SK-N-SH treated with all-trans-retinoic acid at 6 μM for 48 hours (cell line): Measurements from ENCODE around the gene PLPP2.

Source experiments
- ATAC-seq: fragments of 200-7000 bp; cut with Tn5 transposase; 3 replicates; pipeline ENCODE4 v1.9.1; 2020; ENCODE audit warnings: mild to moderate bottlenecking, moderate library complexity
- ARNTL ChIP-seq: fragments of 450-650 bp; formaldehyde crosslinking; IDR thresholded peaks from 2 replicates; pipeline ENCODE4 v1.5.0; 2020; ENCODE audit warnings: low read depth, mild to moderate bottlenecking, moderate library complexity, borderline replicate concordance
- BACH2 ChIP-seq: fragments of 250-450 bp; sonication (Bioruptor Pico); IDR thresholded peaks from 2 replicates; pipeline ENCODE4 v1.9.0; 2021; ENCODE audit warnings: mild to moderate bottlenecking, borderline replicate concordance
- CREB5 ChIP-seq: fragments of 250-450 bp; sonication (Bioruptor Pico); IDR thresholded peaks from 2 replicates; pipeline ENCODE4 v1.5.1; 2020; ENCODE audit warnings: low read depth, mild to moderate bottlenecking, moderate library complexity
- CSDC2 ChIP-seq: fragments of 250-450 bp; sonication (Bioruptor Pico); IDR thresholded peaks from 2 replicates; pipeline ENCODE4 v1.5.0; 2020; ENCODE audit warnings: mild to moderate bottlenecking, moderate library complexity
- ESRRG ChIP-seq: fragments of 250-450 bp; sonication (Bioruptor Pico); IDR thresholded peaks from 2 replicates; pipeline ENCODE4 v1.6.1; 2021; ENCODE audit warnings: mild to moderate bottlenecking
- GLIS3 ChIP-seq: fragments of 250-450 bp; sonication (Bioruptor Pico); IDR thresholded peaks from 2 replicates; pipeline ENCODE4 v1.5.0; 2020; ENCODE audit warnings: mild to moderate bottlenecking, moderate library complexity
- ISL1 ChIP-seq: fragments of 250-450 bp; sonication (Bioruptor Pico); IDR thresholded peaks from 2 replicates; pipeline ENCODE4 v2.1.2; 2022; ENCODE audit warnings: mild to moderate bottlenecking, moderate library complexity
- OSR1 ChIP-seq: fragments of 250-450 bp; sonication (Bioruptor Pico); IDR thresholded peaks from 2 replicates; pipeline ENCODE4 v1.8.0; 2022; ENCODE audit warnings: moderate library complexity, mild to moderate bottlenecking, inconsistent platforms
- PATZ1 ChIP-seq: fragments of 250-450 bp; sonication (Bioruptor Pico); IDR thresholded peaks from 2 replicates; pipeline ENCODE4 v1.8.0; 2020; ENCODE audit warnings: mild to moderate bottlenecking, moderate library complexity, borderline replicate concordance
- PPARA ChIP-seq: fragments of 250-450 bp; sonication (Bioruptor Pico); IDR thresholded peaks from 2 replicates; pipeline ENCODE4 v1.5.0; 2020; ENCODE audit warnings: mild to moderate bottlenecking, borderline replicate concordance
- RARB ChIP-seq: fragments of 250-450 bp; sonication (Bioruptor Pico); IDR thresholded peaks from 2 replicates; pipeline ENCODE4 v1.8.0; 2021; ENCODE audit warnings: mild to moderate bottlenecking, moderate library complexity
- TCF4 ChIP-seq: fragments of 250-450 bp; sonication (Bioruptor Pico); IDR thresholded peaks from 2 replicates; pipeline ENCODE4 v1.8.0; 2021; ENCODE audit warnings: mild to moderate bottlenecking, moderate library complexity, borderline replicate concordance
- TOX ChIP-seq: fragments of 250-450 bp; sonication (Bioruptor Pico); IDR thresholded peaks from 2 replicates; pipeline ENCODE4 v1.8.0; 2021; ENCODE audit warnings: mild to moderate bottlenecking, moderate library complexity, borderline replicate concordance
- ZC3H10 ChIP-seq: fragments of 250-450 bp; sonication (Bioruptor Pico); IDR thresholded peaks from 2 replicates; pipeline ENCODE4 v1.5.1; 2021; ENCODE audit warnings: mild to moderate bottlenecking, moderate library complexity
- ZFP3 ChIP-seq: fragments of 250-450 bp; sonication (Bioruptor Pico); IDR thresholded peaks from 2 replicates; pipeline ENCODE4 v1.5.0; 2020; ENCODE audit warnings: mild to moderate bottlenecking, moderate library complexity
- ZFP30 ChIP-seq: fragments of 450-650 bp; formaldehyde crosslinking; IDR thresholded peaks from 2 replicates; pipeline ENCODE4 v1.5.0; 2022; ENCODE audit warnings: mild to moderate bottlenecking, moderate library complexity
- ZNF565 ChIP-seq: fragments of 450-650 bp; formaldehyde crosslinking; conservative IDR thresholded peaks from 2 replicates; pipeline ENCODE4 v1.5.0; 2020; ENCODE audit warnings: low read depth, mild to moderate bottlenecking, moderate library complexity
- ZNF70 ChIP-seq: fragments of 450-650 bp; formaldehyde crosslinking; IDR thresholded peaks from 2 replicates; pipeline ENCODE4 v1.5.0; 2020; ENCODE audit warnings: mild to moderate bottlenecking, moderate library complexity
- ZNF8 ChIP-seq: fragments of 450-650 bp; formaldehyde crosslinking; IDR thresholded peaks from 2 replicates; pipeline ENCODE4 v1.5.0; 2020; ENCODE audit warnings: mild to moderate bottlenecking, moderate library complexity
- TF ChIP-seq, protein P1 (sequence below): fragments of 250-450 bp; sonication (Bioruptor Pico); IDR thresholded peaks from 2 replicates; pipeline ENCODE4 v1.8.0; 2021; ENCODE audit warnings: low read depth, mild to moderate bottlenecking, moderate library complexity, borderline replicate concordance
- TF ChIP-seq, protein P2 (sequence below): fragments of 250-450 bp; sonication (Bioruptor Pico); IDR thresholded peaks from 2 replicates; pipeline ENCODE4 v1.5.1; 2021; ENCODE audit warnings: mild to moderate bottlenecking, moderate library complexity
- TF ChIP-seq, protein P3 (sequence below): fragments of 250-450 bp; sonication (Bioruptor Pico); IDR thresholded peaks from 2 replicates; pipeline ENCODE4 v1.5.0; 2020; ENCODE audit warnings: mild to moderate bottlenecking, moderate library complexity

The PLPP2 gene

DNA sequence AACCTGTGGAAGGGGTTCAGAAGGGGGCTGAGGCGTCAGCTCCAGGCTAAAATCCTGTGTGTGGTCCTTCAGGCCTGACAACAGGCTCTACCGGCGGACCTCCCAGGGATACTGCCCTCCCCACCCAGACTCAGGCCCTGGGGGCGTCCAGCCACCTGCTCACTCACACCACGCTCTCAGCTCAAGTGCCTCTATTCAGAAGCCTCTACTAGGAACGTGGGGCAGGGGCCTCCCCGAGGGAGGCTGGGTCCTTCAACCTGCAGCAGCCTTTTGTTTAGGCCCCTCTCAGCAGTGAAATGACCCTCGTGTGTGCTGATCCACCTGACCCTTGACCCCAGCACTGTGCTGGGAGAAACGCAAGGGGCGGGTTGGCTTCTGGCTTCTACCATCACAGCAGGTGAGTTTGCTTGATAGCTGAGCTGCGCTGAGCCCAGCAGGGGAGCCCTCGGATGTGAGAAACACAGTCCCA lies 10.6 kb downstream of the PLPP2 start (continued):
- TF ChIP-seq, protein P1, sequence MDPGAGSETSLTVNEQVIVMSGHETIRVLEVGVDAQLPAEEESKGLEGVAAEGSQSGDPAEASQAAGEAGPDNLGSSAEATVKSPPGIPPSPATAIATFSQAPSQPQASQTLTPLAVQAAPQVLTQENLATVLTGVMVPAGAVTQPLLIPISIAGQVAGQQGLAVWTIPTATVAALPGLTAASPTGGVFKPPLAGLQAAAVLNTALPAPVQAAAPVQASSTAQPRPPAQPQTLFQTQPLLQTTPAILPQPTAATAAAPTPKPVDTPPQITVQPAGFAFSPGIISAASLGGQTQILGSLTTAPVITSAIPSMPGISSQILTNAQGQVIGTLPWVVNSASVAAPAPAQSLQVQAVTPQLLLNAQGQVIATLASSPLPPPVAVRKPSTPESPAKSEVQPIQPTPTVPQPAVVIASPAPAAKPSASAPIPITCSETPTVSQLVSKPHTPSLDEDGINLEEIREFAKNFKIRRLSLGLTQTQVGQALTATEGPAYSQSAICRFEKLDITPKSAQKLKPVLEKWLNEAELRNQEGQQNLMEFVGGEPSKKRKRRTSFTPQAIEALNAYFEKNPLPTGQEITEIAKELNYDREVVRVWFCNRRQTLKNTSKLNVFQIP (CRISPR knock-in tag): no peak
- TF ChIP-seq GLIS3 (CRISPR knock-in tag): no peak
- TF ChIP-seq ARNTL (CRISPR knock-in tag): no peak
- TF ChIP-seq, all 23 proteins: peak for 0

DNA sequence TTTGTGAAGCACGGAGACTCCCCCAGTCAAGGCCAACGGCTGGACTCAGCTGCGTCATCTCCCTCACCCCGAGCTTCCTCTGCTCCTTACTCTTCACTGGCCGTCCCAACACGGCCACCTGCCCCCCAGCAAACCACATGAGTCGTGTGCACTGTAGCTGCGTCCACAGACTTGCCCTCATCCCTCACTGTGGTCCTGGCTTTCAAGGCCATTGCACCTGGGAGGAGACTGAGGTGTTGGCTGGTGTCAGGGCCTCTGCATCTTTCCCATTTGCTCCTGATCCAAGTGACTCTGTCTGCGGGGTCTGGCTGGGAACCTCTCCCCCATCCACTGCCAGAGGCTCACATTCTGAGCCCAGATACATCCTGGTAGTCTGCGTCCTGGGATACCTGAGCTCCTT lies 11.5 kb downstream of the PLPP2 start:
- ATAC-seq: no peak
- TF ChIP-seq, protein P2, sequence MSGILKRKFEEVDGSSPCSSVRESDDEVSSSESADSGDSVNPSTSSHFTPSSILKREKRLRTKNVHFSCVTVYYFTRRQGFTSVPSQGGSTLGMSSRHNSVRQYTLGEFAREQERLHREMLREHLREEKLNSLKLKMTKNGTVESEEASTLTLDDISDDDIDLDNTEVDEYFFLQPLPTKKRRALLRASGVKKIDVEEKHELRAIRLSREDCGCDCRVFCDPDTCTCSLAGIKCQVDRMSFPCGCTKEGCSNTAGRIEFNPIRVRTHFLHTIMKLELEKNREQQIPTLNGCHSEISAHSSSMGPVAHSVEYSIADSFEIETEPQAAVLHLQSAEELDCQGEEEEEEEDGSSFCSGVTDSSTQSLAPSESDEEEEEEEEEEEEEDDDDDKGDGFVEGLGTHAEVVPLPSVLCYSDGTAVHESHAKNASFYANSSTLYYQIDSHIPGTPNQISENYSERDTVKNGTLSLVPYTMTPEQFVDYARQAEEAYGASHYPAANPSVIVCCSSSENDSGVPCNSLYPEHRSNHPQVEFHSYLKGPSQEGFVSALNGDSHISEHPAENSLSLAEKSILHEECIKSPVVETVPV: no peak
- no peak for TF ChIP-seq ZFP3 (CRISPR knock-in tag)
- no peak for TF ChIP-seq PATZ1 (CRISPR knock-in tag)
- no peak for TF ChIP-seq ZNF70 (CRISPR knock-in tag)
- no peak for TF ChIP-seq ZFP30
- no peak for TF ChIP-seq ESRRG (CRISPR knock-in tag)
- TF ChIP-seq CSDC2 (CRISPR knock-in tag): no peak
- no peak for TF ChIP-seq ZC3H10 (CRISPR knock-in tag)
- no peak for TF ChIP-seq BACH2 (CRISPR knock-in tag)
- TF ChIP-seq, protein P1 (CRISPR knock-in tag): no peak
- no peak for TF ChIP-seq ISL1 (CRISPR knock-in tag)
- TF ChIP-seq ZNF8 (CRISPR knock-in tag): no peak
- TF ChIP-seq PPARA (CRISPR knock-in tag): no peak
- no peak for TF ChIP-seq RARB (CRISPR knock-in tag)
- no peak for TF ChIP-seq ARNTL (CRISPR knock-in tag)
- no peak for TF ChIP-seq TCF4 (CRISPR knock-in tag)

DNA sequence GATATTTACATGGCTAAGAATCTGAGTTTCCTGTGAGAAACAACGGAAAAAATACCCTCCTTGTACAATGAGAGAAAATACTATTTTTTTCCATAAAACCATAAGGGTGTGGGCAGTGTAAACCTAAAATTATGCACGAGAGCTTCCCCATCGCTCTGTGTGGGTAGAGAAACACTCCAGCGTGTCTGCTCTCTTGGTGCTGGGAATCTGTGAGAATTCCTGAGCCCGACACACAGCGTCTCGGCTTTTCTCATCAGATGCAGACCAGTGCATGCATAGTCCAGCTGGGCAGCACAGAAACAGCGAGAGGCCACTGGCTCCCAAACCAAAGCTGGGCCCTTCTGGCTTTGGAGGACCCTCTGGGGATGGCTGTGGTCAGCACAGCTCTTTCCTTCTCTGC lies 12.0 kb downstream of the PLPP2 start:
- ATAC-seq: no peak
- TF ChIP-seq ZFP30: no peak
- TF ChIP-seq TCF4 (CRISPR knock-in tag): no peak
- TF ChIP-seq CSDC2 (CRISPR knock-in tag): no peak
- TF ChIP-seq ZFP3 (CRISPR knock-in tag): no peak
- no peak for TF ChIP-seq ISL1 (CRISPR knock-in tag)
- TF ChIP-seq CREB5: no peak
- no peak for TF ChIP-seq OSR1 (CRISPR knock-in tag)
- no peak for TF ChIP-seq ARNTL (CRISPR knock-in tag)
- TF ChIP-seq TOX (CRISPR knock-in tag): no peak
- TF ChIP-seq ZNF565 (CRISPR knock-in tag): no peak
- no peak for TF ChIP-seq PATZ1 (CRISPR knock-in tag)
- no peak for TF ChIP-seq PPARA (CRISPR knock-in tag)
- TF ChIP-seq, protein P3, sequence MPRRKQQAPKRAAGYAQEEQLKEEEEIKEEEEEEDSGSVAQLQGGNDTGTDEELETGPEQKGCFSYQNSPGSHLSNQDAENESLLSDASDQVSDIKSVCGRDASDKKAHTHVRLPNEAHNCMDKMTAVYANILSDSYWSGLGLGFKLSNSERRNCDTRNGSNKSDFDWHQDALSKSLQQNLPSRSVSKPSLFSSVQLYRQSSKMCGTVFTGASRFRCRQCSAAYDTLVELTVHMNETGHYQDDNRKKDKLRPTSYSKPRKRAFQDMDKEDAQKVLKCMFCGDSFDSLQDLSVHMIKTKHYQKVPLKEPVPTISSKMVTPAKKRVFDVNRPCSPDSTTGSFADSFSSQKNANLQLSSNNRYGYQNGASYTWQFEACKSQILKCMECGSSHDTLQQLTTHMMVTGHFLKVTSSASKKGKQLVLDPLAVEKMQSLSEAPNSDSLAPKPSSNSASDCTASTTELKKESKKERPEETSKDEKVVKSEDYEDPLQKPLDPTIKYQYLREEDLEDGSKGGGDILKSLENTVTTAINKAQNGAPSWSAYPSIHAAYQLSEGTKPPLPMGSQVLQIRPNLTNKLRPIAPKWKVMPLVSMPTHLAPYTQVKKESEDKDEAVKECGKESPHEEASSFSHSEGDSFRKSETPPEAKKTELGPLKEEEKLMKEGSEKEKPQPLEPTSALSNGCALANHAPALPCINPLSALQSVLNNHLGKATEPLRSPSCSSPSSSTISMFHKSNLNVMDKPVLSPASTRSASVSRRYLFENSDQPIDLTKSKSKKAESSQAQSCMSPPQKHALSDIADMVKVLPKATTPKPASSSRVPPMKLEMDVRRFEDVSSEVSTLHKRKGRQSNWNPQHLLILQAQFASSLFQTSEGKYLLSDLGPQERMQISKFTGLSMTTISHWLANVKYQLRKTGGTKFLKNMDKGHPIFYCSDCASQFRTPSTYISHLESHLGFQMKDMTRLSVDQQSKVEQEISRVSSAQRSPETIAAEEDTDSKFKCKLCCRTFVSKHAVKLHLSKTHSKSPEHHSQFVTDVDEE (CRISPR knock-in tag): no peak
- no peak for TF ChIP-seq ZNF8 (CRISPR knock-in tag)
- no peak for TF ChIP-seq ZNF70 (CRISPR knock-in tag)
- no peak for TF ChIP-seq GLIS3 (CRISPR knock-in tag)
- no peak for TF ChIP-seq ZC3H10 (CRISPR knock-in tag)
